SK-N-SH (cell line): ENCODE measurements around the gene LRMDA. TPM values are rescaled to one million over a fixed set of nuclear protein-coding genes. Genes with fewer than 3 reads are reported as not detected.

Experiments used
- CTCF ChIA-PET: fragments of 300-600, 350-600 bp; formaldehyde crosslinking; extraction: SDS; loops from one replicate; lab custom pipeline; 2021; lab: Yijun Ruan, JAX
- POLR2A ChIA-PET: fragments of 350-600 bp; sonication (Branson Sonifier 250); formaldehyde crosslinking; extraction: SDS; loops from one replicate; lab custom pipeline; 2020; ENCODE audit warnings: antibody characterized with exemption, inconsistent platforms; lab: Yijun Ruan, JAX
- DNase-seq: peaks from one replicate; pipeline ENCODE4 v3.0.0; 2012
- H2AFZ ChIP-seq: fragments of 200-600 bp; sonication (generic); 2 replicates; pipeline ENCODE4 v1.8.1; 2016; ENCODE audit warnings: antibody characterized with exemption, mild to moderate bottlenecking, low read depth
- H3F3A ChIP-seq: fragments of 200-600 bp; sonication (generic); replicated peaks from 2 replicates; pipeline ENCODE3; 2016; ENCODE audit warnings: antibody characterized with exemption, mild to moderate bottlenecking; ENCODE audit not compliant: insufficient read depth
- H3K27ac ChIP-seq, 2 experiments: fragments of 200-500 bp in 1 of 2; fragments of 200-600 bp in 1 of 2; sonication (Bioruptor generic) in 1 of 2; sonication (generic), shearing (Covaris generic) in 1 of 2; 2 replicates each; pipeline versions ENCODE4 v1.5.1 to v1.6.1; 2014 to 2016; ENCODE audit warnings: low read depth in 2 of 2, inconsistent platforms in 1 of 2, low read length in 1 of 2, mild to moderate bottlenecking in 1 of 2, mixed read lengths in 1 of 2
- H3K27me3 ChIP-seq: fragments of 200-600 bp; sonication (generic), shearing (Covaris generic); 2 replicates; pipeline ENCODE4 v1.6.1; 2016; ENCODE audit warnings: mixed run types; ENCODE audit not compliant: insufficient read depth
- H3K36me3 ChIP-seq, 2 experiments: fragments of 200-500 bp in 1 of 2; fragments of 200-600 bp in 1 of 2; sonication (Bioruptor generic) in 1 of 2; sonication (generic) in 1 of 2; replicated peaks in 1 of 2; 2 replicates each; pipeline versions ENCODE3 to v1.5.1; 2014 to 2016; ENCODE audit warnings: low read length in 1 of 2, mild to moderate bottlenecking in 1 of 2; ENCODE audit not compliant: insufficient read depth in 2 of 2, control insufficient read depth in 1 of 2
- H3K4me1 ChIP-seq, 2 experiments: fragments of 200-500 bp in 1 of 2; fragments of 200-600 bp in 1 of 2; sonication (Bioruptor generic) in 1 of 2; sonication (generic), shearing (Covaris generic) in 1 of 2; 2 replicates each; pipeline versions ENCODE4 v1.5.1 to v1.6.1; 2014 to 2016; ENCODE audit warnings: low read depth in 1 of 2, low read length in 1 of 2, mixed run types in 1 of 2; ENCODE audit not compliant: insufficient read depth in 2 of 2, control insufficient read depth in 1 of 2
- H3K4me2 ChIP-seq: fragments of 200-600 bp; sonication (generic), shearing (Covaris generic); 2 replicates; pipeline ENCODE4 v1.6.1; 2017; ENCODE audit warnings: mixed run types
- H3K4me3 ChIP-seq, 2 experiments: fragments of 200-500 bp in 1 of 2; fragments of 200-600 bp in 1 of 2; sonication (Bioruptor generic) in 1 of 2; sonication (generic), shearing (Covaris generic) in 1 of 2; 2 replicates each; pipeline versions ENCODE4 v1.5.1 to v1.8.1; 2014 to 2016; ENCODE audit warnings: low read depth in 2 of 2, inconsistent platforms in 1 of 2, low read length in 1 of 2, mild to moderate bottlenecking in 1 of 2, mixed read lengths in 1 of 2, moderate library complexity in 1 of 2
- H3K79me2 ChIP-seq: fragments of 200-600 bp; sonication (generic); 2 replicates; pipeline ENCODE4 v1.8.1; 2017; ENCODE audit warnings: mild to moderate bottlenecking; ENCODE audit not compliant: insufficient read depth
- H3K9ac ChIP-seq: fragments of 200-600 bp; sonication (generic); 2 replicates; pipeline ENCODE4 v1.6.1; 2017; ENCODE audit warnings: mixed run types
- H3K9me2 ChIP-seq: fragments of 200-600 bp; sonication (generic); 2 replicates; pipeline ENCODE4 v1.6.1; 2017; ENCODE audit warnings: mixed run types
- H3K9me3 ChIP-seq: fragments of 200-600 bp; sonication (generic); 2 replicates; pipeline ENCODE4 v1.6.1; 2017; ENCODE audit warnings: mixed run types, mild to moderate bottlenecking, moderate library complexity
- H4K20me1 ChIP-seq: fragments of 200-600 bp; sonication (generic); 2 replicates; pipeline ENCODE4 v1.6.1; 2017; ENCODE audit warnings: mild to moderate bottlenecking, mixed run types; ENCODE audit not compliant: insufficient read depth
- CTCF ChIP-seq: fragments of 200-600 bp; sonication (generic); IDR thresholded peaks from 2 replicates; pipeline ENCODE4 v1.6.1; 2017; ENCODE audit warnings: antibody characterized with exemption, mild to moderate bottlenecking, moderate library complexity
- EP300 ChIP-seq, 2 experiments: IDR thresholded peaks; 2 replicates each; pipeline versions ENCODE4 v1.4.0 to v1.6.1; 2012; ENCODE audit warnings: borderline replicate concordance in 1 of 2, low read depth in 1 of 2, low read length in 1 of 2
- EZH2phosphoT487 ChIP-seq: fragments of 200-600 bp; sonication (generic); IDR thresholded peaks from 2 replicates; pipeline ENCODE4 v1.6.1; 2017; ENCODE audit warnings: low read depth, mixed run types, mild to moderate bottlenecking, antibody characterized with exemption, moderate library complexity, borderline replicate concordance
- FOSL2 ChIP-seq: IDR thresholded peaks from 2 replicates; pipeline ENCODE4 v1.4.0; 2012; ENCODE audit warnings: low read depth, mild to moderate bottlenecking, moderate library complexity, borderline replicate concordance
- FOXJ3 ChIP-seq: sonication (generic); formaldehyde crosslinking; IDR thresholded peaks from 2 replicates; pipeline ENCODE4 v1.5.1; 2020; ENCODE audit warnings: mild to moderate bottlenecking, missing genetic modification reagents
- GABPA ChIP-seq: IDR thresholded peaks from 2 replicates; pipeline ENCODE4 v1.4.0; 2012; ENCODE audit warnings: low read depth, mild to moderate bottlenecking
- GATA2 ChIP-seq: sonication (generic); formaldehyde crosslinking; IDR thresholded peaks from 2 replicates; pipeline ENCODE4 v1.5.0; 2020; ENCODE audit warnings: mild to moderate bottlenecking, missing genetic modification reagents
- JUND ChIP-seq: IDR thresholded peaks from 2 replicates; pipeline ENCODE4 v1.4.0; 2012
- MAX ChIP-seq: IDR thresholded peaks from 2 replicates; pipeline ENCODE4 v1.4.0; 2012; ENCODE audit warnings: low read depth
- NFIC ChIP-seq: IDR thresholded peaks from 2 replicates; pipeline ENCODE4 v1.4.0; 2012; ENCODE audit warnings: borderline replicate concordance
- NRF1 ChIP-seq: IDR thresholded peaks from 2 replicates; pipeline ENCODE4 v1.6.1; 2012; ENCODE audit warnings: low read depth, mild to moderate bottlenecking, low read length
- POLR2AphosphoS5 ChIP-seq: IDR thresholded peaks from 2 replicates; pipeline ENCODE4 v1.6.1; 2012; ENCODE audit warnings: low read depth, low read length
- RCOR1 ChIP-seq: fragments of 150-350 bp; IDR thresholded peaks from 2 replicates; pipeline ENCODE4 v1.6.1; 2017; ENCODE audit warnings: antibody characterized with exemption, low read length
- RFX5 ChIP-seq: IDR thresholded peaks from 2 replicates; pipeline ENCODE4 v1.6.1; 2012; ENCODE audit warnings: mild to moderate bottlenecking, improper control_type of control experiment, low read length
- SIN3A ChIP-seq: IDR thresholded peaks from 2 replicates; pipeline ENCODE4 v1.6.1; 2012; ENCODE audit warnings: low read depth, mild to moderate bottlenecking, low read length, moderate library complexity, borderline replicate concordance
- TCF12 ChIP-seq: IDR thresholded peaks from 2 replicates; pipeline ENCODE4 v1.4.0; 2012
- TEAD4 ChIP-seq: IDR thresholded peaks from 2 replicates; pipeline ENCODE4 v1.4.0; 2012; ENCODE audit warnings: mild to moderate bottlenecking, borderline replicate concordance; ENCODE audit not compliant: insufficient read depth
- WGBS: methylation state at CpG from one replicate; pipeline ENCODE4 v1.1.6; 2017; ENCODE audit warnings: low lambda C conversion rate; 5-methylcytosine and 5-hydroxymethylcytosine counted together
- polyA plus RNA-seq, 3 experiments: library from polyadenylated mRNA; depleted of rRNA; stranded (reverse); fragments of >200 nt; gene quantifications; 2 replicates each; pipeline ENCODE4 v1.2.3, GENCODE V29; 2012

LRMDA gene
- polyA plus RNA-seq, 1 of the 3 experiments (the other 2 are of a cell fraction), result 0.95 TPM

GRCh38 chr10:76338187-76338586, 906.8 kb downstream of the LRMDA start:
- H3K4me1 ChIP-seq, result peaks cover 0 to 7% of the 10 kb centered on the region in 2 experiments; a peak in 1 of 4 replicates
- DNase-seq, result no peak
- H3K27me3 ChIP-seq, result no peaks in the 10 kb centered on the region
- ChIA-PET POLR2A (no interaction called here), CTCF (no interaction called here)
- no peak overlapping the region for H3K4me2 ChIP-seq
- H3K9me2 ChIP-seq, result no peaks in the 10 kb centered on the region
- TF ChIP-seq TCF12 (no peak), GATA2 (no peak), NRF1 (no peak), GABPA (no peak), POLR2AphosphoS5 (no peak), FOXJ3 (no peak), SIN3A (no peak), NFIC (no peak), JUND (no peak), RCOR1 (no peak), CTCF (no peak), TEAD4 (no peak)
- no peak overlapping the region for H3K9ac ChIP-seq
- no peaks in the 10 kb centered on the region for H3K36me3 ChIP-seq
- 90% methylated on average over 2 of the region's 2 CpGs for WGBS
- H3K4me3 ChIP-seq, result no peak overlapping the region
- peaks cover 6% of the 10 kb centered on the region; the same call in 1 of the 2 replicates for H3K9me3 ChIP-seq
- no peaks in the 10 kb centered on the region for H3F3A ChIP-seq
- no peak overlapping the region for H2AFZ ChIP-seq
- H4K20me1 ChIP-seq, result no peaks in the 10 kb centered on the region
- H3K27ac ChIP-seq, result 0 out of 4 replicates have a peak overlapping the region, but pooled peaks of 1 of the 2 experiments have one; percentile 10
- no peaks in the 10 kb centered on the region for H3K79me2 ChIP-seq

- H3K9me3 ChIP-seq, result peaks cover 8% of the 10 kb centered on the region
- TF ChIP-seq GATA2 (no peak), EP300 (IDR thresholded peaks at IDR 0.05; ENCODE audit: borderline replicate concordance in 1 of 2, low read depth in 1 of 2, low read length in 1 of 2) (no peak), MAX (no peak), SIN3A (no peak), NRF1 (no peak), CTCF (no peak), RFX5 (no peak), FOSL2 (no peak), TEAD4 (no peak), POLR2AphosphoS5 (no peak), EZH2phosphoT487 (no peak)
- TF ChIP-seq, all 33 proteins: peak for 0
- CTCF ChIA-PET, result no interaction called here
- Histone ChIP-seq H3K4me3 (no peak overlapping the region), H4K20me1 (no peaks in the 10 kb centered on the region), H3K27me3 (no peaks in the 10 kb centered on the region), H3K9ac (no peak overlapping the region), H3K79me2 (no peaks in the 10 kb centered on the region), H2AFZ (no peak overlapping the region), H3K9me2 (no peaks in the 10 kb centered on the region), H3K27ac (no peak overlapping the region), H3F3A (peaks cover 8% of the 10 kb centered on the region), H3K4me1 (peaks cover 0 to 7% of the 10 kb centered on the region in 2 experiments; a peak in 1 of 4 replicates), H3K36me3 (no peaks in the 10 kb centered on the region), H3K4me2 (no peak overlapping the region)
- 89% methylated on average over 2 of the region's 2 CpGs for WGBS
- DNase-seq, result no peak
- POLR2A ChIA-PET, result no interaction called here
Measured at GRCh38 chr10:76341740-76342139, 910.3 kb downstream of the LRMDA start.
